Measurements from ENCODE around the gene PIK3R5. TPM values are rescaled to one million over a fixed set of nuclear protein-coding genes. Genes with fewer than 3 reads are reported as not detected.

PIK3R5 gene
- total and polyA plus RNA-seq, 3 donors from 2014 or later = 6.1 to 14.0 (median 7.4) TPM

GRCh38 chr17:8830141-8830540 lies 135.4 kb downstream of the PIK3R5 start:
- Histone ChIP-seq H3K4me1 (no peaks in the 10 kb centered on the region), H3K9me3 (no peaks in the 10 kb centered on the region), H3K4me3 (no peak overlapping the region), H3K27me3 (no peaks in the 10 kb centered on the region), H3K27ac (no peak overlapping the region), H3K36me3 (ENCODE audit: low read depth, missing control alignments) (no peaks in the 10 kb centered on the region)
- no peak for TF ChIP-seq POLR2A (IDR thresholded peaks at IDR 0.05)
- TF ChIP-seq CTCF (IDR thresholded peaks at IDR 0.05) = no peak
- intact Hi-C loops (cut with DNase I; ENCODE audit: low total_unique reads) = no loop called here
- DNase-seq = no peak
- WGBS, 2 donors = 72 to 76% methylated on average over 10 of the region's 10 CpGs

GRCh38 chr17:8829036-8829941 lies 136.2 kb downstream of the PIK3R5 start:
- TF ChIP-seq CTCF (IDR thresholded peaks at IDR 0.05) (no peak), POLR2A (IDR thresholded peaks at IDR 0.05) (no peak)
- no peaks in the 10 kb centered on the region for H3K9me3 ChIP-seq
- H3K27ac ChIP-seq = no peak overlapping the region
- H3K4me1 ChIP-seq = no peaks in the 10 kb centered on the region
- DNase-seq = no peak
- no peak overlapping the region for H3K4me3 ChIP-seq
- no peaks in the 10 kb centered on the region for H3K36me3 ChIP-seq (ENCODE audit: low read depth, missing control alignments)
- 75 to 78% methylated on average over 14 to 16 of the region's 16 CpGs for WGBS, 2 donors
- intact Hi-C loops (cut with DNase I; ENCODE audit: low total_unique reads) = no loop called here
- no peaks in the 10 kb centered on the region for H3K27me3 ChIP-seq

Other genes with a start within 250 kb of the PIK3R5 start
- gene CCDC42, start 220.9 kb downstream of the PIK3R5 start, total RNA-seq = 10 to 100 TPM; 52.7 to 71.7 TPM
- 260 TPM for gene CCDC42, start 220.9 kb downstream of the PIK3R5 start, polyA plus RNA-seq (ENCODE audit: insufficient read depth, low read depth, low replicate concordance)
- 10 to 100 TPM in 1 of 2 donors, 1 to 10 TPM in 1; 3.3 to 19.6 TPM for gene SPDYE4, start 207.2 kb downstream of the PIK3R5 start, total RNA-seq
- gene SPDYE4, start 207.2 kb downstream of the PIK3R5 start, polyA plus RNA-seq (ENCODE audit: insufficient read depth, low read depth, low replicate concordance) = 17.6 TPM
- gene MFSD6L, start 166.3 kb downstream of the PIK3R5 start, total RNA-seq = 10 to 100 TPM; 14.2 to 16.1 TPM
- 56.5 TPM for gene MFSD6L, start 166.3 kb downstream of the PIK3R5 start, polyA plus RNA-seq (ENCODE audit: insufficient read depth, low read depth, low replicate concordance)
- gene PIK3R6, start 98.0 kb downstream of the PIK3R5 start, total RNA-seq = 1 to 10 TPM; 1.3 to 2.5 TPM
- gene PIK3R6, start 98.0 kb downstream of the PIK3R5 start, polyA plus RNA-seq (ENCODE audit: insufficient read depth, low read depth, low replicate concordance) = 2.6 TPM
- 1 to 10 TPM; 7.6 to 8.8 TPM for gene NTN1, start 55.8 kb upstream of the PIK3R5 start, total RNA-seq
- 4.8 TPM for gene NTN1, start 55.8 kb upstream of the PIK3R5 start, polyA plus RNA-seq (ENCODE audit: insufficient read depth, low read depth, low replicate concordance)